Skeletal muscle tissue (tissue), 4 donors: ENCODE results near the gene CAMP. TPM values are rescaled to one million over a fixed set of nuclear protein-coding genes. Genes with fewer than 3 reads are reported as not detected.
"Not testable (repeated sequence)": the region's sequence is repeated elsewhere in the genome, so short reads cannot be mapped to it uniquely, and the experiment has no call there.

ENCODE experiments used
- H3K27ac ChIP-seq: one replicate; pipeline ENCODE4 v1.7.0; 2013; ENCODE audit warnings: mild to moderate bottlenecking, low read depth, low read length, inconsistent platforms
- H3K27me3 ChIP-seq, 3 donors: one replicate each; pipeline ENCODE4 v1.7.0; 2013; ENCODE audit warnings: low read length in 3 of 3; ENCODE audit not compliant: control insufficient read depth in 3 of 3, insufficient read depth in 3 of 3
- H3K36me3 ChIP-seq, 3 donors: one replicate each; pipeline ENCODE4 v1.7.0; 2013; ENCODE audit warnings: low read length in 3 of 3; ENCODE audit not compliant: control insufficient read depth in 3 of 3, insufficient read depth in 3 of 3
- H3K4me1 ChIP-seq, 3 donors: one replicate each; pipeline ENCODE4 v1.7.0; 2013; ENCODE audit warnings: low read length in 3 of 3, mild to moderate bottlenecking in 3 of 3; ENCODE audit not compliant: control insufficient read depth in 3 of 3, insufficient read depth in 3 of 3
- H3K4me3 ChIP-seq, 3 donors: one replicate each; pipeline ENCODE4 v1.7.0; 2013; ENCODE audit warnings: low read length in 3 of 3
- H3K9ac ChIP-seq, 3 donors: one replicate each; pipeline ENCODE4 v1.7.0; 2013; ENCODE audit warnings: low read length in 3 of 3, mild to moderate bottlenecking in 3 of 3, moderate library complexity in 2 of 3, low read depth in 1 of 3
- H3K9me3 ChIP-seq, 3 donors: one replicate each; pipeline ENCODE4 v1.7.0; 2013; ENCODE audit warnings: low read length in 3 of 3; ENCODE audit not compliant: control insufficient read depth in 3 of 3
- total RNA-seq: library from RNA; depleted of rRNA; stranded (reverse); fragments of >200 nt; gene quantifications from one replicate; pipeline ENCODE4 v1.2.3, GENCODE V29; 2014
- donor health status: Osteomylitis.

Gene CAMP
- total RNA-seq, 1 donor from 2014 or later: not detected

- peak within 1 kb of the TSS; percentile 13 for H3K27ac ChIP-seq
Observed at GRCh38 chr3:48188266-48189201, 34.8 kb upstream of the CAMP start, which contains the start of gene CDC25A. Gene CDC25A (minus strand): TSS chr3:48188417. CDS start chr3:48187947, 470 bp downstream.

DNA sequence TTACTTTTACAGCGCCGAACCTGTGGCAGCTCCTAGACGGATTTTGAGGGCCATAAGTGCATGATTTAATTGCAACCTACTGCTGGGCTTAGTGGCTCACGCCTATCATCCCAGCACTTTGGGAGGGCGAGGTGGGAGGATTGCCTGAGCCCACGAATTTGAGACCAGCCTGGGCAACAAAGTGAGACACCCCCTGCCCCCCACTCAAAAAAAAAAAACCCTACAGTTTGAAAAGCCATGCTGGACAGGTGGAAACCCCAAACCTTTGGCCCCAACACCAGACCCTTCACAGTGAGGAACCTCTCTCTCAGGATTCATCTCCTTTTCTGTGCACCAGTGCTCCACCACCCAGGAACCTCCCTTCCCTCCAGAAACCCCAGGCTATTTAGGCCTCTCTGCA, 34.0 kb upstream of the CAMP start:
- H3K27ac ChIP-seq: no peak overlapping the region
- H3K4me3 ChIP-seq: no peak overlapping the region
- no peaks in the 10 kb centered on the region for H3K9me3 ChIP-seq
- H3K36me3 ChIP-seq: no peaks in the 10 kb centered on the region
- H3K27me3 ChIP-seq: no peaks in the 10 kb centered on the region
- H3K4me1 ChIP-seq: peaks cover 10 to 14% (median 13%) of the 10 kb centered on the region in 3 donors
- peak overlapping the region in 1 of 3 donors; percentile 64 for H3K9ac ChIP-seq

More at GRCh38 chr3:48188266-48189201, 34.8 kb upstream of the CAMP start, which contains the start of gene CDC25A:
- H3K9me3 ChIP-seq: no peaks in the 10 kb centered on the region
- H3K4me1 ChIP-seq: peaks cover 10 to 14% (median 13%) of the 10 kb centered on the region in 3 donors
- no peaks in the 10 kb centered on the region for H3K36me3 ChIP-seq
- H3K27me3 ChIP-seq: no peaks in the 10 kb centered on the region
- peak within 1 kb of the TSS; percentile 43 to 75 (median 64) for H3K9ac ChIP-seq
- H3K4me3 ChIP-seq: peak within 1 kb of the TSS; percentile 82 to 91 (median 87)

DNA sequence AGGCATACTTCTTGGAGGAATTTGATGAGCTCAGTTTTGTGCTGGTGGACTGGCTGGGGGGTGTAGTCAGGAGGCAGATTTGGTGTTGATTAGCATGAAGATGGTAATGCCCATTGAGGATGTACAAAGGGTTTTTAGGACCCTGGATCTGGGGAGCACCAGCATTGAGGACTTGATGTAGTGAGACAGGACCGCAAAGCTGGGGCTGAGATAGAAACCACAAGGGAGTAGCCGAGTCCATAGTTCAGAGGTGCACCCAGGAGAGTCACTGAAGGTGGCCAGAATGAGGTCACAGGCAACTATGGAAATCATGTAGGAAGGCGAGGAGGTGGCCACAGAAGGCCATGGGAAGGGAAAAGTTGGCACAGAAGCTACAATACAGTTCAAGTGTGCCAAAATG, 32.4 kb upstream of the CAMP start:
- Histone ChIP-seq H3K27me3 (no peaks in the 10 kb centered on the region), H3K4me3 (no peak overlapping the region), H3K36me3 (no peaks in the 10 kb centered on the region), H3K9ac (no peak overlapping the region), H3K27ac (no peak overlapping the region), H3K9me3 (no peaks in the 10 kb centered on the region), H3K4me1 (peaks cover 10 to 14% (median 13%) of the 10 kb centered on the region in 3 donors)

GRCh38 chr3:48194446-48195071, 28.7 kb upstream of the CAMP start:
- H3K9me3 ChIP-seq: no peaks in the 10 kb centered on the region
- no peaks in the 10 kb centered on the region for H3K4me1 ChIP-seq
- no peaks in the 10 kb centered on the region for H3K27me3 ChIP-seq
- no peak overlapping the region for H3K27ac ChIP-seq
- H3K9ac ChIP-seq: no peak overlapping the region
- H3K4me3 ChIP-seq: no peak overlapping the region
- H3K36me3 ChIP-seq: no peaks in the 10 kb centered on the region

- Histone ChIP-seq H3K4me3 (no peak overlapping the region), H3K9me3 (no peaks in the 10 kb centered on the region), H3K27me3 (no peaks in the 10 kb centered on the region), H3K36me3 (no peaks in the 10 kb centered on the region), H3K4me1 (no peaks in the 10 kb centered on the region), H3K9ac (no peak overlapping the region), H3K27ac (no peak overlapping the region)
Observed at GRCh38 chr3:48196611-48197010, 26.7 kb upstream of the CAMP start.

DNA sequence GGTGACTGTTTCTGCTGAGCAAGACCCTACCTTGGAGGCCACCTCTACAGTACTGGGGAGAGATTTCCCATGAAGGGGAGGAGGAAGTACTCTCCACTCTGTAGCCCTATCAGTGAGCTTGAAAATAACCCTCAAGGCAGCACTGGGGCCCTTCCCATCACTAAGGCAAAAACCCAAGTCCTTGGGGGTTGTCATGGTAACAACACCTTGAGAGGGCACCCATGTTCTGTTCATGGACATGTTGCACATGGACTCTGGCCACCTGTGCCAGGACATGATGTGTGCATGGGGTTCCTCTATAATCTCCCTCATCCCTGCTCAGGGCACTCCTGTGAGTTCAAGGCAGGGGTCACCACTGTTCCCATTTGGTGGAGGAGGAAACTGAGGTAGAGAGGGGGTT, 24.2 kb upstream of the CAMP start:
- no peaks in the 10 kb centered on the region for H3K27me3 ChIP-seq
- H3K36me3 ChIP-seq: no peaks in the 10 kb centered on the region
- no peak overlapping the region for H3K27ac ChIP-seq
- no peak overlapping the region for H3K4me3 ChIP-seq
- H3K9ac ChIP-seq: no peak overlapping the region
- no peaks in the 10 kb centered on the region for H3K4me1 ChIP-seq
- H3K9me3 ChIP-seq: no peaks in the 10 kb centered on the region

GRCh38 chr3:48202632-48203031, 20.7 kb upstream of the CAMP start:
- Histone ChIP-seq H3K36me3 (no peaks in the 10 kb centered on the region), H3K27ac (no peak overlapping the region), H3K4me3 (no peak overlapping the region), H3K9ac (no peak overlapping the region), H3K4me1 (no peaks in the 10 kb centered on the region), H3K9me3 (no peaks in the 10 kb centered on the region), H3K27me3 (no peaks in the 10 kb centered on the region)

- Histone ChIP-seq H3K9ac (no peak overlapping the region), H3K4me1 (no peaks in the 10 kb centered on the region), H3K4me3 (no peak overlapping the region), H3K9me3 (no peaks in the 10 kb centered on the region), H3K27me3 (no peaks in the 10 kb centered on the region), H3K27ac (no peak overlapping the region), H3K36me3 (no peaks in the 10 kb centered on the region)
Observed at GRCh38 chr3:48208076-48208475, 15.2 kb upstream of the CAMP start.

DNA sequence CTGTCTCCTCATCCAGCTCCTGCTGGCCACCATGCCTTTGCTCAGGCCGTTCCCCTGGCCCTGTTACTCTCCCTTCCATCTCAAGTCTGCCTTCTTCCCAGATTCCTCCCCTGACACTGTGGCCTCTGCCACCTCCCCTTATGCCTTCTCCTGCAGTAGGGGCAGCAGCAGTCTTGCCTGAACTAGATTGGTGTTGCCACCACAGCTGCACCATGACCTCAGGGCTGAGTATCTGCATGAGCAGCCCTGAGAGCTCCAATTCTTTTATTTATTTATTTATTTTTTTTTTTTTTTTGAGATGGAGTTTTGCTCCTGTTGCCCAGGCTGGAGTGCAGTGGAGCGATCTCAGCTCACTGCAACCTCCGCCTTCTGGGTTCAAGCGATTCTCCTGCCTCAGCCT, 13.8 kb upstream of the CAMP start:
- Histone ChIP-seq H3K36me3 (no peaks in the 10 kb centered on the region), H3K4me3 (no peak overlapping the region), H3K9me3 (no peaks in the 10 kb centered on the region), H3K4me1 (no peaks in the 10 kb centered on the region), H3K27me3 (no peaks in the 10 kb centered on the region), H3K27ac (no peak overlapping the region), H3K9ac (no peak overlapping the region)

DNA sequence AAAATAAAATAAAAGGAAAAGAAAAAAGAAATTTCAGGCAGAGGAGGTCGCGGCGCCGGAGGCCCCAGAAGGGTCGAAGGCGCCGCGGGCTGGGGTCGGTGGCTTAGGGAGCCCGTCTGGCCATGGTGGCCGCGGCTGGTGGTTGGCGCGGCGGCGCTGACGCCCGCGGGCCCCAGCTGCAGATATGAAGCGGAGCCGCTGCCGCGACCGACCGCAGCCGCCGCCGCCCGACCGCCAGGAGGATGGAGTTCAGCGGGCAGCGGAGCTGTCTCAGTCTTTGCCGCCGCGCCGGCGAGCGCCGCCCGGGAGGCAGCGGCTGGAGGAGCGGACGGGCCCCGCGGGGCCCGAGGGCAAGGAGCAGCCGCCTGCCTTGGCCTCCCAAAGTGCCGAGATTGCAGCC, 12.8 kb upstream of the CAMP start:
- not testable (repeated sequence) for H3K27me3 ChIP-seq, H3K36me3 ChIP-seq

More for the DNA sequence above, 12.8 kb upstream of the CAMP start:
- H3K9me3 ChIP-seq, H3K4me3 ChIP-seq, H3K9ac ChIP-seq, H3K4me1 ChIP-seq, H3K27ac ChIP-seq: not testable (repeated sequence)
